NT2/D1 (cell line): ENCODE measurements around the gene TPK1.

Source experiments
- YY1 ChIP-seq: IDR thresholded peaks from 2 replicates; pipeline ENCODE4 v1.6.1; 2011; ENCODE audit not compliant: insufficient read length, insufficient read depth
- ZNF274 ChIP-seq: IDR thresholded peaks from 2 replicates; pipeline ENCODE4 v1.6.1; 2011; ENCODE audit warnings: mild to moderate bottlenecking, low read depth, low read length

GRCh38 chr7:144455040-144455404 is 380.8 kb downstream of the TPK1 start:
- TF ChIP-seq ZNF274: no peak
- TF ChIP-seq YY1: no peak
